Stimulated activated CD4-positive, alpha-beta T cell treated with anti-CD3 and anti-CD28 coated beads, Interleukin-12 subunit alpha, Interleukin-12 subunit beta, amount 100 ng/mL, for 4 hours (primary cell): ENCODE data around the gene FIGNL2.
"Not testable (repeated sequence)": the region's sequence is repeated elsewhere in the genome, so short reads cannot be mapped to it uniquely, and the experiment has no call there.

Source experiments
- DNase-seq: peaks from one replicate; pipeline ENCODE4 v3.0.0-alpha.2; 2020

The FIGNL2 gene

GRCh38 chr12:51814311-51815088, 34.0 kb downstream of the FIGNL2 start:
- DNase-seq: peak; percentile 69

GRCh38 chr12:51813931-51814310, 34.6 kb downstream of the FIGNL2 start:
- DNase-seq: no peak

- DNase-seq: no peak
These were observed 35.6 kb downstream of the FIGNL2 start for GRCh38 chr12:51812871-51813270.

GRCh38 chr12:51811203-51812202, 37.0 kb downstream of the FIGNL2 start:
- DNase-seq: no peak

- no peak for DNase-seq
These were observed 39.3 kb downstream of the FIGNL2 start for GRCh38 chr12:51809193-51809592.

- no peak for DNase-seq
These were observed 41.6 kb downstream of the FIGNL2 start for GRCh38 chr12:51806896-51807295.

- no peak for DNase-seq
These were observed 47.5 kb downstream of the FIGNL2 start for GRCh38 chr12:51801027-51801426.

GRCh38 chr12:51798501-51798900, 50.0 kb downstream of the FIGNL2 start:
- DNase-seq: no peak

GRCh38 chr12:51798051-51798450, 50.5 kb downstream of the FIGNL2 start:
- not testable (repeated sequence) for DNase-seq

- DNase-seq: no peak
These were observed 51.2 kb downstream of the FIGNL2 start for GRCh38 chr12:51797301-51797700.

- DNase-seq: no peak
These were observed 55.3 kb downstream of the FIGNL2 start for GRCh38 chr12:51793201-51793600.

- DNase-seq: no peak
These were observed 56.1 kb downstream of the FIGNL2 start for GRCh38 chr12:51792417-51792816.

GRCh38 chr12:51788876-51789275, 59.6 kb downstream of the FIGNL2 start:
- no peak for DNase-seq

GRCh38 chr12:51785906-51786305, 62.6 kb downstream of the FIGNL2 start:
- DNase-seq: no peak

GRCh38 chr12:51784688-51785087, 63.8 kb downstream of the FIGNL2 start:
- DNase-seq: no peak

GRCh38 chr12:51779876-51780275, 68.6 kb downstream of the FIGNL2 start:
- no peak for DNase-seq

- no peak for DNase-seq
These were observed 70.5 kb downstream of the FIGNL2 start for GRCh38 chr12:51777973-51778372.

GRCh38 chr12:51777457-51777856, 71.1 kb downstream of the FIGNL2 start:
- no peak for DNase-seq

GRCh38 chr12:51774933-51775332, 73.6 kb downstream of the FIGNL2 start:
- no peak for DNase-seq

- no peak for DNase-seq
These were observed 75.2 kb downstream of the FIGNL2 start for GRCh38 chr12:51773145-51773869.

GRCh38 chr12:51771008-51771407, 77.5 kb downstream of the FIGNL2 start:
- no peak for DNase-seq
